GM21390 (cell line): Measurements from ENCODE around the gene TSACC.

Experiments used
- ATAC-seq: cut with Tn5 transposase; IDR thresholded peaks from one replicate; pipeline ENCODE4 v1.9.1; 2021; ENCODE audit not compliant: unreplicated experiment

Gene TSACC

DNA sequence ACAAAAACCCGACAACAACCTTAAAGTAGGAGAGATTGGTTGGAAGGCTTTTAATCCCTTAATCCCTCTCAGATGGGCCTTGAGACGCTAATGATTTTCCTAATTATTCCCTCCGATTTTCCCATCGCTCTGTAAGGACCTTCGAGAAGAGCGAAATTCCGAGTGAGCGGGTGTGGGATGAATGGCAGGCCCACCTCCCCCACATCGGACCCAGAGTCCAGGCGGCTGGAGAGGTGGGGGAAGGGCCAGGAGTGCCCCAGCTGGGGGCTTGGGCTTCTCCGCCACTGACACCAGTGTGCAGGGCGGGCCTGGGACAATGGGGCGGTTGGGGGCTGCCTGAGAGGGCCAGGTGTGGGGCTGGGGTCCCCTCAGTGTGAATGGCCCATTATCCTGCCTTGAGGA, 54.1 kb downstream of the TSACC start:
- ATAC-seq, result no peak

DNA sequence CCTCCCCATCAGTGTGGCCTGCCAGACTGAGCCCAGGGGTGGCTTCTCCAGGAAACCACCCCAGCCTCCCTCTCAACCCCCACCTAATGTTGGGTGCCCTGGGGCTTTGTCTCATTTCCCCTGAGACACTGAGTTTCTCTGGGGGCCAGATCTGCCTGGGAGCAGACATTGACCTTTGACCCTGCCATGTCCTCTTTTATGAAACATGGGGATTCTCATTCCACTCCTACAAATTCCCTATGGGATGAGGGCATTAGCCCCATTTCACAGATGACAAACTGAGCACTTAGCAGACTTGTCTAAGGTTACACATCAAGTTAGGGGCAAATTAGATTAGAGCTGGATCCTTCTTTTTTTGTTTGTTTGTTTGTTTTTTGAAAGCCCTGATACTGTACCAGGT, 54.8 kb downstream of the TSACC start:
- no peak for ATAC-seq

DNA sequence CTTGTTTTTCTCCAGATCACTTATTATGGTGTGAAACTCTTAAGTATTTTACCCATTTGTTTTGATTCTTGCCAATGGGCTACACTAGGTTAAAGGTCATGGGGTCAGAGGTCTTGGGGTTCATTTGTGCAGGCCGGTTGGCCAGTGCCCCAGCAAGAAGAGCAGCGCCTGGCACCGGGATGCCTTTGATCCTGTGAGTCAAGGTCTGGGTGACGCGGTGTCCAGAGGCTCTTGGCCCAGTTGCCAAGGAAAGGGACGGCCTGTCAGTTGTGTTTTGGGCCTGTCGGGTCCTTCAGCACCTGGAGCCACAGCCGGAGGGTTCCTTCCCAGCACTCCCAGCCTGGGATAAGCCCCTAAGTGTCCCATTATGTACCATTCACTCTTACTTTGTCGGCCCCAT, 55.8 kb downstream of the TSACC start:
- ATAC-seq, result no peak

DNA sequence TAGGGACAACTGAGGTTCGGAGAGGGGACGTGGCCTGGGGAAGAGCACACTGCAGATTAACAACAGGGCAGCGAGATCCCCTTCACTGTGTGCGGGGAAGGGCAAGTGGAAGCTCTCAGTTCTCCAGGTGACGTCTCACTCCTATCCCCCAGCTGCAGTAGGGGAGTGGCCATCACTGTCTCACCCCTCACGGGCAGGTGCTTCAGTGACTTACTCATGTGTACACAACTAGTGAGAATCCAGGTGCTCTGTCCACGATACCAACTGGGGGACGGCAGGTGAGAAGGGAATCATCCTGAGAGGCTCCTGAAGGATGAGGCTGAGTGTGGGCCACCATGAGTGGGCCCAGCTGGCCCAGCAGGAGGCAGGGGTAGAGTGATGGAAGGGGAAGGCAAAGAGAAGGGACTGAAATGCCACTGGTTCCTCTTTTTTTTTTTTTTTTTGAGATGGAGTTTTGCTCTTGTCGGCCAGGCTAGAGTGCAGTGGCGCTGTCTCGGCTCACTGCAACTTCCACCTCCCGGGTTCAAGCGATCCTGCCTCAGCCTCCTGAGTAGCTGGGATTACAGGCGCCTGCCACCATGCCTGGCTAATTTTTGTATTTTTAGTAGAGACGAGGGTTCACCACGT, 56.6 kb downstream of the TSACC start:
- no peak for ATAC-seq
